Measurements from ENCODE around the gene AKR1A1.

The AKR1A1 gene

GRCh38 chr1:45617618-45618017 lies 67.0 kb downstream of the AKR1A1 start:
- DNase-seq (ENCODE audit: low spot score): no peak

- DNase-seq (ENCODE audit: low spot score): no peak
Measured at GRCh38 chr1:45619149-45619921, 68.7 kb downstream of the AKR1A1 start.
